GM10266 (cell line): ENCODE measurements around the gene NTF3.

Experiments
- DNase-seq: peaks from one replicate; pipeline ENCODE4 v3.0.0; 2012; ENCODE audit errors: extremely low spot score
- TF ChIP-seq, protein P1 (sequence below): IDR thresholded peaks from 2 replicates; pipeline ENCODE4 v1.5.1; 2012; ENCODE audit warnings: mild to moderate bottlenecking, low read depth; ENCODE audit not compliant: control insufficient read depth, insufficient read depth; ENCODE audit errors: missing control alignments

NTF3 gene

DNA sequence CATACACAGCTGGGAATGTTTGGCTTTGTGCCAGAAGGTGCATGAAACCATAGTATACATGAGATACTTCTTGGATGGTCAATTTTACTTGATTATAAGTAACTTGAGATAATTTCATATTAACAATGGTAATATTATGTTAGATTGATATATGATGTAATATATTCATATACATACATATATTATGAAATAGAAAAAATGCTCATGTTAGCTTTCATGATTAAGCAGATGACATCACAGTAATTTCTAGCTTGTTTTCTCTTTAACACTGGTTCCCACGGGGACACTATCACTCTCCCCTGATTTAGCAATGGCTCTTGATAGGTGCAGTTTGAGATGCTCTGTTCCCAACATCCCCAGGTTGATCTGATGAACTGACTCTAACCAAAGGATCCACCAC is 35.4 kb upstream of the NTF3 start:
- no peak for DNase-seq
- TF ChIP-seq, protein P1, sequence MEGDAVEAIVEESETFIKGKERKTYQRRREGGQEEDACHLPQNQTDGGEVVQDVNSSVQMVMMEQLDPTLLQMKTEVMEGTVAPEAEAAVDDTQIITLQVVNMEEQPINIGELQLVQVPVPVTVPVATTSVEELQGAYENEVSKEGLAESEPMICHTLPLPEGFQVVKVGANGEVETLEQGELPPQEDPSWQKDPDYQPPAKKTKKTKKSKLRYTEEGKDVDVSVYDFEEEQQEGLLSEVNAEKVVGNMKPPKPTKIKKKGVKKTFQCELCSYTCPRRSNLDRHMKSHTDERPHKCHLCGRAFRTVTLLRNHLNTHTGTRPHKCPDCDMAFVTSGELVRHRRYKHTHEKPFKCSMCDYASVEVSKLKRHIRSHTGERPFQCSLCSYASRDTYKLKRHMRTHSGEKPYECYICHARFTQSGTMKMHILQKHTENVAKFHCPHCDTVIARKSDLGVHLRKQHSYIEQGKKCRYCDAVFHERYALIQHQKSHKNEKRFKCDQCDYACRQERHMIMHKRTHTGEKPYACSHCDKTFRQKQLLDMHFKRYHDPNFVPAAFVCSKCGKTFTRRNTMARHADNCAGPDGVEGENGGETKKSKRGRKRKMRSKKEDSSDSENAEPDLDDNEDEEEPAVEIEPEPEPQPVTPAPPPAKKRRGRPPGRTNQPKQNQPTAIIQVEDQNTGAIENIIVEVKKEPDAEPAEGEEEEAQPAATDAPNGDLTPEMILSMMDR, result no peak

DNA sequence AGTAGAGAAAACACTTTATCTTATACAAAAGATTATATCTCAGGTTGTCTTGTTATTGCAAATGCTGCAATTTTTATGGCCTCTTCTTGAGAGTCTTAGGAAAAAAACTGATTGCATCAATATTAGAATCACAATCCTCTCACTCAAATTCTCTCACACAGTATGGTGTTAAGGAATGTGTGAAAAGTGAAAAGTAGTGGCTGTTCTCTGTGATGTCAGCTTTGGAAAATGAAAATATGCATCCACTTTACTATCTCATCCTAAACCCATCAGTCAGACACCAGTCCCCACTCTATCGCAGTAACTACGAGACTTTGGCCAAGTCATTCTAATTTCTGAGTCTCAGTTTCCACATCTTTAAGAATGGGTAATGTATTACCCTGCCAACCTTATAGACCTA is 32.6 kb upstream of the NTF3 start:
- TF ChIP-seq, protein P1, result no peak
- DNase-seq, result no peak

DNA sequence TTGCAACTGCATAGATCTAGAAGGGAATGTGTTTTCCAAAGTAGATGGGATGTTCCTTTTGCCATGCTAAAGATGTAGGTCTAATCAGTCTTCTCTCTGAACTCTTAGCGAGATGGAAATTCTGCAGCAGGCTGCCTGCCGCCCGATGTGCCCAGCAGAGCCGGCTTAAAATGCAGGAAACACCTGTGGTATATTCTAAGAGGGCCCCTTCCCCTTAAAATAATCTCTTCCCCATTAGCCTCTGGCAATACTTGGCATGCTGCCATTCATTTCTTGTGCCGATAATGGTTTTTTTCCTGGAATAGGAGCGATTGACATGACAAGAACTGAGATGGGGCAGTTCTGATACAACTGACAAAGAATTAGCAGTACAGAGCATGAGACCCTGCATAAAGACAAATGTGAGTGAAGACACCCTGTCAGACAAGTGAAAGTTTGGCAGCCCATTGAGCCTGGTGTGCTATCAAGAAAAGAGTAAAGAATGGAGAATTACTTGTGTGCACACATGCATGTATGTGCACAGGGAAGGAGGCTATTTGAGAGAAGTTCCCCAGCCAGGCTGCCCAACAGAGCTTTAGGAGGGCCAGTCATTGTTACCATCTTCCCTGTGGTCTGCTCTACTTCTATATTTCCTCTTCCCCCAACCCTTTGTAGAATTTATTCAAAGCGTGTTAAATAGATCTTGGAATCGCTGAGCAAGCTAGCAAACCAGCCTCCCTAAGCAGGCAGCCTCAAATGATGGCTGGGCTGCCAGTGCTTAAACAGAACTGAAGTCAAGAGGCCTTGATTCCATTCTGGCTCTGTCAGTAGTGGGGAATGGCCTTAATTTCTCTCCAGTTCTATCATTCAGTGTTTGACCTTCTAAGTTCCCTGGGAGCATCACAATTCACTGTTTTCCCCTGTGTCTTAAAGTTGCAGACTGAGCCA is 29.6 kb upstream of the NTF3 start:
- TF ChIP-seq, protein P1, result no peak
- no peak for DNase-seq

DNA sequence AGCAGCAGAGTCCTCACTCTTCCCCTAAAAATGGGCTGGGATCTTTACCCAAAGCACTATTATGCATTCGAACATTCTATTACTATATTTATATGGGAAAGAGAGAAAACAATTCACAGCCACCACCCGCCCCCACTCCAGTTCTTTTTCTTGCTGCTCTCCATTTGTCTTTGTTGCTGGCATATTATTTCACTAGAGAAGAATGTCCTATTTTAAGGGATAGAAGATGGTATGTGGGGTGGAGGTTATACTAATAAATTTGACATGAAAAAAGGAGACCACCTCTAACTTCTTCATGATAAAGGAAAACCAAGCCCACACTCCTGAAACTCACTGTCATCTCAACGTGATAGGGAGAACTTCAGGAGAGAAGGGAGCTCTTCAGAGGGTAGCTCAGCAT is 28.5 kb upstream of the NTF3 start:
- DNase-seq, result no peak
- TF ChIP-seq, protein P1, result no peak

DNA sequence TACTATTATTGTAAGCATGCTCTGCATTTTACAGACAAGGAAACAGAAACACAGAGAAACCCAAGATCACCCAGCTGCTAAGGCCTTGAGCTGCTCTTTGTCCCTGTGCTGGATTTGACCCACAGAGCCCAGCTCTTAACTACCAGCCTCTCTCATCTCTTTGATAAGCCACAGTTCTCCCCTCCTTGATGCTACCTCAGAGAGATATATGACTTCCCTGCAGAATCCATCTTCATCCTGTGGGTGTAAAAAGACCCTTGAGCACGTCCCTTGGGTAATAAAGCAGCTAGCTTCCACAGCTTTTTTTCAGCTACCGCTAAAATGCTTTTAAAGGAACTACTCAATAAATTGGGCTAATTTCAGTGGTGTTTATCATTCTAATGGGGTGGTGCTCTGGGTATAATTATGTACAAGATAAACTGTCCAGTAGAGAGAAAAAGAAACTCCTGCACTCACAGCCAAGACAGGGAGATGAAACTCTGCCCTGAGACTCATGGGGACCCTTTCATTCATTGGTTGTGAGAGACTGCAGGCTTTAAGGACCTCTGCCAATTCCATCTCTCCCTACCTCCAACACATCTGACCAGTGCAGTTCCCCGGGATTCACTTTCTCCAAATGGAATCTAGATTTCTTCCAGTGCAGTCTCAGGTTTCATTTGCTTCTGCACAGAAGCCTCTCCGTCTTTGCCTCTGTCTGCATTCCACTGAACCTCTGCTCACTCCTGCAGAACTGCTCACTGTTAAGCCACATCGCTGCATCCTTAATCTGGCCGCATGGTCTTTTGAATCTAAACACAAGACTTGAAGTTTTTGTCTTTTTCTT is 24.7 kb upstream of the NTF3 start:
- TF ChIP-seq, protein P1, result no peak
- DNase-seq, result no peak

DNA sequence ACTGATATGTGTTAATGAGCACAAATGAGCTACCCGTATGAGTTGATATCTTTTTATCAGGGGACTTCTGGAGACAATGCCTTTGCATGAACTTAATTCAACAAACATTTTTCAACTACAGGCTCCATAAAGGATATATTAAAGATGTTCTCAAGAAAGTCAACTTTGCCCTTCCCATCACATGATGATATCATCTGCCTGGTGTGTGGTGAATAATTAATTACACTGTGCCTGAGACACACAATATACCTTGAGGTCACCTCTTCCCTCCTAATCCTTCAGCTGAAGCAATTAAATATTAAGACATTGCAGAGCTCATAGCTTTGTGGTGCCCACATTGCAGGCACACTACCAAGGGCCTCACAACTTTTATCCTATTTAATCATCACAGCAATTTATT is 22.3 kb upstream of the NTF3 start:
- DNase-seq, result no peak
- TF ChIP-seq, protein P1, result no peak

DNA sequence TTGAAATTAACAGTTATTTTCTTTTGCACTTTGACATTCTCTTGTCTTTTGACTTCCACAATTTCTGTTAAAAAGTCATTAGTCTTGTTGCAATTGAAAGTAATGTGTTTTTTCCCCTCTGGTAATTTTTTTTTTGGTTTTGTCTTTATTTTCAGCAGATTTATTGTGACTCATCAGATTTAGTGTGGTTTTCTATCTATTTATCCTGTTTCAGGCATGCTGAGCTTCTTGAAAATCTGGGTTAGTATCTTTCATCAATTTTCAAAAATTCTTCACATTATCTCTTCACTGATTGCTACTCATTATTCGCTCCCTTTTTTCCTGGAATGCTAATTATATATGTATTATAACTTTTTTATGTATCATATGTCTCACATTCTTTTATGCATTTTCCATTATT is 15.3 kb upstream of the NTF3 start:
- no peak for DNase-seq
- TF ChIP-seq, protein P1, result no peak
